Adipose tissue (tissue), 3 donors: ENCODE results near the gene RNF223. TPM values are rescaled to one million over a fixed set of nuclear protein-coding genes. Genes with fewer than 3 reads are reported as not detected.

Experiments
- H3K27ac ChIP-seq: one replicate; pipeline ENCODE4 v1.5.1; 2013; ENCODE audit warnings: low read depth, low read length
- WGBS, 3 donors: extraction: QIAGEN DNeasy Blood & Tissue Kit; methylation state at CpG; one replicate each; pipeline ENCODE4 v1.1.7; 2013; 5-methylcytosine and 5-hydroxymethylcytosine counted together
- polyA plus RNA-seq, 3 donors: library from polyadenylated mRNA; stranded (reverse); fragments of 200-250 nt; gene quantifications; one replicate each; pipeline ENCODE4 v1.2.3, GENCODE V29; 2013
- donor health status: healthy with polysubstance abuse.
- donor health status: Bipolar disorder and iron deficiency.
- donor health status: healthy.

Gene RNF223
- polyA plus RNA-seq, 3 donors: 0.05 to 0.30 TPM; not detected in 1

GRCh38 chr1:1025730-1026129 is 48.4 kb downstream of the RNF223 start:
- no peak overlapping the region for H3K27ac ChIP-seq

GRCh38 chr1:1024771-1025699 is 49.1 kb downstream of the RNF223 start:
- WGBS, 3 donors: 50 to 57% (median 54%) methylated on average over 25 to 31 of the region's 31 CpGs
- H3K27ac ChIP-seq: no peak overlapping the region

More at GRCh38 chr1:1025730-1026129, 48.4 kb downstream of the RNF223 start:
- 67 to 80% (median 75%) methylated on average over 10 of the region's 10 CpGs for WGBS, 3 donors

GRCh38 chr1:1024149-1024770 is 49.8 kb downstream of the RNF223 start:
- no peak overlapping the region for H3K27ac ChIP-seq
- WGBS, 3 donors: 80 to 92% (median 81%) methylated on average over 9 of the region's 9 CpGs

GRCh38 chr1:1023700-1024099 is 50.4 kb downstream of the RNF223 start:
- 69 to 77% (median 75%) methylated on average over 13 of the region's 13 CpGs for WGBS, 3 donors
- H3K27ac ChIP-seq: peak overlapping the region; percentile 20

- 76 to 92% (median 77%) methylated on average over 25 to 27 of the region's 27 CpGs for WGBS, 3 donors
- H3K27ac ChIP-seq: no peak overlapping the region
Observed at GRCh38 chr1:1022302-1023009, 51.6 kb downstream of the RNF223 start.

GRCh38 chr1:1021920-1022259 is 52.2 kb downstream of the RNF223 start:
- WGBS, 3 donors: 88 to 91% (median 88%) methylated on average over 10 of the region's 10 CpGs
- H3K27ac ChIP-seq: no peak overlapping the region

GRCh38 chr1:1021010-1021919 is 52.8 kb downstream of the RNF223 start:
- no peak overlapping the region for H3K27ac ChIP-seq
- WGBS, 3 donors: 25 to 36% (median 27%) methylated on average over 33 of the region's 33 CpGs

Other genes starting within 250 kb of the RNF223 start
- gene SAMD11, start 150.4 kb downstream of the RNF223 start, polyA plus RNA-seq: 1 to 10 TPM in 2 of 3 donors, under 1 TPM in 1; 1.00 to 7.9 (median 1.2) TPM
- gene NOC2L, start 115.0 kb downstream of the RNF223 start, polyA plus RNA-seq: 10 to 100 TPM; 39.8 to 50.2 (median 44.3) TPM
- gene KLHL17, start 113.7 kb downstream of the RNF223 start, polyA plus RNA-seq: 10 to 100 TPM in 1 of 3 donors, 1 to 10 TPM in 2; 5.9 to 10.6 (median 6.3) TPM
- gene PLEKHN1, start 107.8 kb downstream of the RNF223 start, polyA plus RNA-seq: 1 to 10 TPM in 1 of 3 donors, under 1 TPM in 2; 0.22 to 1.1 (median 0.38) TPM
- 1 to 10 TPM in 1 of 3 donors, under 1 TPM in 2; 0.06 to 2.0 (median 0.16) TPM for gene PERM1, start 92.2 kb downstream of the RNF223 start, polyA plus RNA-seq
- 10 to 100 TPM; 11.3 to 22.9 (median 14.2) TPM for gene HES4, start 74.2 kb downstream of the RNF223 start, polyA plus RNA-seq
- 10 to 100 TPM; 43.7 to 83.5 (median 44.3) TPM for gene ISG15, start 60.8 kb downstream of the RNF223 start, polyA plus RNA-seq
- 10 to 100 TPM; 12.5 to 34.2 (median 21.5) TPM for gene AGRN, start 54.2 kb downstream of the RNF223 start, polyA plus RNA-seq
- gene C1orf159, start 41.8 kb upstream of the RNF223 start, polyA plus RNA-seq: 10 to 100 TPM in 1 of 3 donors, 1 to 10 TPM in 2; 5.2 to 11.5 (median 9.3) TPM
- under 1 TPM; 0.13 to 0.98 (median 0.45) TPM for gene TTLL10, start 99.6 kb upstream of the RNF223 start, polyA plus RNA-seq
- gene TNFRSF18, start 132.3 kb upstream of the RNF223 start, polyA plus RNA-seq: 1 to 10 TPM in 1 of 3 donors, under 1 TPM in 1, not detected in 1; 0.45 to 1.4 TPM
- gene TNFRSF4, start 139.8 kb upstream of the RNF223 start, polyA plus RNA-seq: 10 to 100 TPM in 2 of 3 donors, 1 to 10 TPM in 1; 1.4 to 13.9 (median 11.4) TPM
- 100 to 1,000 TPM in 2 of 3 donors, 10 to 100 TPM in 1; 93.9 to 148 (median 101) TPM for gene SDF4, start 157.7 kb upstream of the RNF223 start, polyA plus RNA-seq
- gene B3GALT6, start 157.9 kb upstream of the RNF223 start, polyA plus RNA-seq: 10 to 100 TPM in 1 of 3 donors, 1 to 10 TPM in 2; 8.9 to 13.0 (median 8.9) TPM
- 1 to 10 TPM in 2 of 3 donors, under 1 TPM in 1; 0.53 to 6.1 (median 3.5) TPM for gene C1QTNF12, start 172.4 kb upstream of the RNF223 start, polyA plus RNA-seq
- 10 to 100 TPM; 25.8 to 45.1 (median 39.5) TPM for gene UBE2J2, start 199.5 kb upstream of the RNF223 start, polyA plus RNA-seq
- 1 to 10 TPM; 1.7 to 6.6 (median 4.9) TPM for gene SCNN1D, start 206.1 kb upstream of the RNF223 start, polyA plus RNA-seq
- gene ACAP3, start 233.6 kb upstream of the RNF223 start, polyA plus RNA-seq: 10 to 100 TPM; 14.5 to 35.7 (median 27.5) TPM
- 10 to 100 TPM in 2 of 3 donors, 1 to 10 TPM in 1; 6.6 to 13.5 (median 12.8) TPM for gene PUSL1, start 234.3 kb upstream of the RNF223 start, polyA plus RNA-seq